HFF-Myc (cell line): ENCODE data around the gene TAF7L.
"Not testable (repeated sequence)": the region's sequence is repeated elsewhere in the genome, so short reads cannot be mapped to it uniquely, and the experiment has no call there.

Source experiments
- DNase-seq: peaks from one replicate; pipeline ENCODE4 v3.0.0-alpha.2; 2011; ENCODE audit warnings: low read depth; ENCODE audit errors: extremely low read depth
- H3K4me3 ChIP-seq: replicated peaks from 2 replicates; pipeline ENCODE4 v1.5.1; 2011; ENCODE audit warnings: low read depth, mild to moderate bottlenecking, control low read depth, low read length
- CTCF ChIP-seq: IDR thresholded peaks from 2 replicates; pipeline ENCODE4 v1.5.1; 2012; ENCODE audit warnings: mild to moderate bottlenecking, low read depth, low read length, control low read depth; ENCODE audit errors: missing control alignments

The TAF7L gene, protein sequence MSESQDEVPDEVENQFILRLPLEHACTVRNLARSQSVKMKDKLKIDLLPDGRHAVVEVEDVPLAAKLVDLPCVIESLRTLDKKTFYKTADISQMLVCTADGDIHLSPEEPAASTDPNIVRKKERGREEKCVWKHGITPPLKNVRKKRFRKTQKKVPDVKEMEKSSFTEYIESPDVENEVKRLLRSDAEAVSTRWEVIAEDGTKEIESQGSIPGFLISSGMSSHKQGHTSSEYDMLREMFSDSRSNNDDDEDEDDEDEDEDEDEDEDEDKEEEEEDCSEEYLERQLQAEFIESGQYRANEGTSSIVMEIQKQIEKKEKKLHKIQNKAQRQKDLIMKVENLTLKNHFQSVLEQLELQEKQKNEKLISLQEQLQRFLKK

DNA sequence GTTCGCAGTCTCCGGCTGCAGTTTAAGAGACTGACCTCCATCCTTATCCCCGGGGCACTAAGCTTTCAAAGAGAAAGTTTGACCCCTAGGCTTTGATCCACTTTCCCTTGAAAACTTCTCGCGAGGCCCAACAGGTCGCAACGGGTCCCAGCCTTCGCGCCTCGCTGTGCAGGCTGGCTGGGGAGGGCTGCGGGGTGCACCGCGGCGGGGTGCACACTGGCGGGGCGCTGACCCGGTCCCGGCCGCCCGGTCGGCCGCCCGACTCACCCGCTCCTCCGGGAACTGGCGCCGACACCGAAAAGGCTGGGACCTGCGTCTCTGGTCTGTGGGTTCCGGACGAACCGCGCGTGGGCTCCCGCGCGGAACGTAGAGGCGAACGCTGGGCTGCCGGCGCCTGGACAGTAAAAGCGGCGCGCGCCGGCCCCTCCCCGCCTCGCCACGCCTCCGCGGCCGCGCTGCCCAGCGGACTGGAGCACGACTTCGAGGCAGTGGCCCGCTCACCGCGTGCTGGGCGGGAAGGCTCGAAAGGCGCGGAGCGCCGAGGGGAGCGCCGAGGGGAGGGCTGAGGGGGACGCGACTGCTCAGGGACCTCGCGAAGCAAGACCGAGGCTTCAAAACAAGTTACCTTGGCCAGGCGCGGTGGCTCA lies at the start of gene TAF7L:
TSS of gene TAF7L (minus strand) at position 378 of the 647 bp plus-strand sequence. CDS start 3,791 bp downstream, outside the sequence.
- no peak for DNase-seq
- H3K4me3 ChIP-seq, result 0 out of 2 replicates have a peak within 1 kb of the TSS, but pooled peaks have one; percentile 7
- TF ChIP-seq CTCF, result no peak

DNA sequence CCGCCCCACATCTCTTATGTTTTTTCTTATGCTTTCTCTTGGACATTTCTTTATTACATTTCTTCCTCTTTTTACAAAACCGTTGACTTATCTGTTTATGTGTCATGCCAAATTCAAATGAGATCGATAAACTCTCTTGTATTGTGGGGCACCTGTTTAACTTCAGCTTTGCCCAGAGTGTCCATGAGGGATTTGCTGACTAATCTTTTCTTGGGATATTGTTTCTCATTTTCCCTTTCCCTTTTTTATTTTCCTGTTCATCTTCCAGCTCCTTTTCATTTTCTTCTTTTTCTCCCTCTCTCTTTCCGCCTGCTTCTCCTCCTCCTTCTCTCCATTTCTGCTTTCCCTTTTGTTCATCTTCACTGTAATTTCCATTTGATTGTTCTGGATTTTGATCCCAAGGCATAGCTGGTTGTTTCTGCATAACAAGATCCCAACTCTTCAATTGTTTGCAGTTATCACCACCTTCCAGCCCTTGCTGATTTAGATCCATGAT lies 46.7 kb upstream of the TAF7L start:
- no peak overlapping the region for H3K4me3 ChIP-seq
- DNase-seq, result no peak
- TF ChIP-seq CTCF, result no peak

DNA sequence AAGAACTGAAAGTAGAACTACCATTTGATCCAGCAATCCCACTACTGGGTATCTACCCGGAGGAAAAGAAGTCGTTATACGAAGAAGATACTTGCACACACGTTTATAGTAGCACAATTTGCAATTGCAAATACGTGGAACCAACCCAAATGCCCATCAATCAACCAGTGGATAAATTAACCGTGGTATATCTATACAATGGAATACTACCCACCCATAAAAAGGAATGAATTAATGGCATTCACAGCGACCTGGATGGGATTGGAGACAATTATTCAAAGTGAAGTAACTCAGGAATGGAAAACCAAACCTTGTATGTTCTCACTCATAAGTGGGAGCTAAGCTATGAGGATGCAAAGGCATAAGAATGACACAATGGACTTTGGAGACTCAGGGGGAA lies 43.2 kb upstream of the TAF7L start:
- DNase-seq, H3K4me3 ChIP-seq: not testable (repeated sequence)

DNA sequence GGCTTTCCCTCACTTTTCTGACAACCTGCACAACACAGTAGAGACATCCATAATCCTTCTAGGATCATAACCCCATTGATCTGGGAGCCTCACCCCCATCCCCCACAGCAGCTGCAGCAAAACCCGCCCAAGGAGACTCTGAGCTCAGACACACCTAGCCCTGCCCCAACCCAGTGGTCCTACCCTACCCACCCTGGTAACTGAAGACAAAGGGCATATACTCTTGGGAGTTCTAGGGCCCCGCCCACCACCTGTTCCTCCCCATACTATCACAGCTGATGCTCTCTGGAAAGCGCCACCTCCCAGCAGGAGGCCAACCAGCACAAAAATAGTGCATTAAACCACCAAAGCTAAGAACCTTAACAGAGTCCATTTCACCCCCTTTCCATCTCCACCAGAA lies 35.5 kb upstream of the TAF7L start:
- not testable (repeated sequence) for DNase-seq, H3K4me3 ChIP-seq

DNA sequence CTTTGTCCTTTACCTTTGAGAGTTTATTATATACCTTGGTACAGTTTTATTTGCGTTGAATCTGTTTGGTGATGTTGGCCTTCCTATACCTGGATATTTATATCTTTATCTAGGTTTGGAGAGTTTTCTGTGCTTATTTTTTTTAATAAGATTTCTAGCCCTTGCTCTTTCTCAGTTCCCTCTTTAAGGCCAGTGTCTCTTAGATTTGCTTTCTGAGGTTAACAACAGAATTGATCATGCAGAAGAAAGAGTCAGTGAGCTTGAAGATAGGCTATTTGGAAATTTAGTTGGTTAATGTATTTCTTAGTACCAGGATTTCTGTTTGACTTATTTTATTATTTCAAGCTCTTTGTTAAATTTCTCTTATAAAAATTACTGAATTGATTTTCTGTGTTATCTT lies 12.7 kb upstream of the TAF7L start:
- DNase-seq, result no peak
- H3K4me3 ChIP-seq, result no peak overlapping the region
- no peak for TF ChIP-seq CTCF

- not testable (repeated sequence) for H3K4me3 ChIP-seq, DNase-seq
These were observed 4.5 kb upstream of the TAF7L start for GRCh38 chrX:101295603-101296002.

DNA sequence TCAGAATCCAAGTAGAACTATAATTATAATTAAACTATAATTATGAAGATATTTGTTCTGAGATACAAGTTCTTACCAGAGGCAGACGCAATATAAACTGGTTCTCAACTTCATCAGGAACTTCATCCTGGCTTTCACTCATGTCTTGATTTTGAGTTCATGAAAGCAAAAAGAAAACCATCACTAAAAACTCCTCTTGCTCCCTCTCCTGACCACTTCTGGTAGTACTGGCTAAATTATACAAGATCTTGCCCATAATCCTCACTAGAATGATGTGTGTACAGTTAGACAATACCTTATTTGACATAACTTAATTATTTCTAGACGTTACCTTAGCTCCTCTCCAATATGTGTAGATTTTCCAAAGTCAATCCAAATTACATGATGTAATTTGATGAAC lies 3.7 kb downstream of the TAF7L start:
- DNase-seq, result peak; percentile 11
- TF ChIP-seq CTCF, result peak; percentile 19

DNA sequence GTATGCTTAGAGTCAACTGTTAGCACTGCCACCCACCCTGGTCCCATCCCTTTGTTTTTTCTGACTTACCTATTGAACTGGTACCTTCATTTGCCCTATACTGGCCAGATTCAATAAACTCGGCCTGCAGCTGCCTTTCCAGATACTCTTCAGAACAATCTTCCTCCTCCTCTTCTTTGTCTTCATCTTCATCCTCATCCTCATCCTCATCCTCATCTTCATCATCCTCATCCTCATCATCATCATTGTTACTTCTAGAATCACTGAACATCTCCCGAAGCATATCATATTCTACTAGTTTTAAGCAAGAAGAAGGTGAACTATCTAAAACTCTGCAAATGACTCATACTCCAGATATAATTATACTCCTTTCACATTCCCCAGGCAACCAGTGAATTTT lies 14.9 kb downstream of the TAF7L start:
- TF ChIP-seq CTCF, result no peak
- DNase-seq, result no peak
- no peak overlapping the region for H3K4me3 ChIP-seq

More for the DNA sequence above, 3.7 kb downstream of the TAF7L start:
- H3K4me3 ChIP-seq, result no peak overlapping the region
